ENCODE measurements around the gene POMGNT1. TPM values are rescaled to one million over a fixed set of nuclear protein-coding genes. Genes with fewer than 3 reads are reported as not detected.
A peak's percentile ranks its signal among the peaks of the same experiment; 100 is the strongest.

POMGNT1 gene
- total and polyA plus RNA-seq, 2 of the 13 experiments (the other 11 are each of a cell fraction or from before 2014, with no cell fraction given), result 33.9 to 46.8 TPM

- TF ChIP-seq BATF2 (CRISPR knock-in tag; IDR thresholded peaks at IDR 0.05) (peak; percentile 96), ZNF777 (CRISPR knock-in tag; IDR thresholded peaks at IDR 0.05) (no peak), ZSCAN25 (CRISPR knock-in tag; IDR thresholded peaks at IDR 0.05) (no peak), ZNF629 (CRISPR knock-in tag; conservative IDR thresholded peaks at IDR 0.05) (no peak), NFATC3 (CRISPR knock-in tag; IDR thresholded peaks at IDR 0.05) (no peak), GRHL1 (CRISPR knock-in tag; conservative IDR thresholded peaks at IDR 0.05) (no peak; the same call in 1 of the 2 replicates), ZNF451 (CRISPR knock-in tag; IDR thresholded peaks at IDR 0.05) (0 out of 2 replicates have a peak, but pooled peaks have one; percentile 34), ZNF580 (CRISPR knock-in tag; IDR thresholded peaks at IDR 0.05; ENCODE audit: borderline replicate concordance, low read depth) (no peak; the same call in 1 of the 2 replicates), SYNCRIP (IDR thresholded peaks at IDR 0.05; ENCODE audit: insufficient read depth, low read depth, low read length) (no peak), HOXA7 (CRISPR knock-in tag; IDR thresholded peaks at IDR 0.05) (0 out of 2 replicates have a peak, but pooled peaks have one; percentile 71), ZBTB3 (CRISPR knock-in tag; IDR thresholded peaks at IDR 0.05; ENCODE audit: borderline replicate concordance, low read depth) (no peak), ZNF839 (CRISPR knock-in tag; IDR thresholded peaks at IDR 0.05; ENCODE audit: borderline replicate concordance) (no peak), BCLAF1 (IDR thresholded peaks at IDR 0.05) (no peak), ATF1 (CRISPR knock-in tag; IDR thresholded peaks at IDR 0.05) (peak; percentile 67; the same call in 1 of the 2 replicates), ARNT (IDR thresholded peaks at IDR 0.05) (no peak), LCORL (IDR thresholded peaks at IDR 0.05) (no peak), LCORL (CRISPR knock-in tag; IDR thresholded peaks at IDR 0.05) (no peak), PCBP1 (IDR thresholded peaks at IDR 0.05; ENCODE audit: borderline replicate concordance, low read depth, low read length) (0 out of 2 replicates have a peak, but pooled peaks have one; percentile 38), SMAD1 (CRISPR knock-in tag; IDR thresholded peaks at IDR 0.05; ENCODE audit: borderline replicate concordance, low read depth) (no peak), HMGA1 (CRISPR knock-in tag; conservative IDR thresholded peaks at IDR 0.05) (no peak), ERF (CRISPR knock-in tag; IDR thresholded peaks at IDR 0.05) (no peak), RORA (CRISPR knock-in tag; IDR thresholded peaks at IDR 0.05) (no peak), NR2F6 (IDR thresholded peaks at IDR 0.05) (no peak), NR2F6 (CRISPR knock-in tag; IDR thresholded peaks at IDR 0.05) (no peak), NCOA1 (CRISPR knock-in tag; IDR thresholded peaks at IDR 0.05) (no peak), ZBTB25 (CRISPR knock-in tag; IDR thresholded peaks at IDR 0.05) (peak; percentile 69; the same call in 1 of the 2 replicates)
Measured at GRCh38 chr1:46247436-46248121, 49.3 kb upstream of the POMGNT1 start, which contains the start of gene RAD54L (continued).

Measured in HepG2 (cell line).